SU-DHL-6 (cell line): Measurements from ENCODE around the gene ALKBH3.

Experiments used
- H2AFZ ChIP-seq: fragments of 200-600 bp; sonication (generic); 2 replicates; pipeline ENCODE4 v1.6.1; 2014; ENCODE audit warnings: low read depth, mild to moderate bottlenecking, moderate library complexity, mixed read lengths, antibody characterized with exemption, low read length; ENCODE audit not compliant: severe bottlenecking
- H3F3A ChIP-seq: fragments of 200-600 bp; shearing (Covaris generic); 2 replicates; pipeline ENCODE4 v1.6.0; 2016; ENCODE audit warnings: antibody characterized with exemption, mild to moderate bottlenecking; ENCODE audit not compliant: insufficient read depth
- H3K27ac ChIP-seq: fragments of 200-600 bp; sonication (generic); 2 replicates; pipeline ENCODE4 v1.5.1; 2016; ENCODE audit warnings: low read depth, mild to moderate bottlenecking, low read length, moderate library complexity, mixed read lengths
- H3K27me3 ChIP-seq: fragments of 200-600 bp; sonication (generic), shearing (Covaris generic); 2 replicates; pipeline ENCODE4 v1.6.0; 2014; ENCODE audit warnings: mild to moderate bottlenecking, low read length
- H3K36me3 ChIP-seq: fragments of 200-600 bp; sonication (generic); 2 replicates; pipeline ENCODE4 v1.6.1; 2014; ENCODE audit warnings: mild to moderate bottlenecking, low read length, mixed read lengths
- H3K4me2 ChIP-seq: fragments of 300-600, 200-600 bp; shearing (Covaris generic), sonication (generic); 2 replicates; pipeline ENCODE4 v1.6.0; 2014; ENCODE audit warnings: low read length, low read depth, mild to moderate bottlenecking; ENCODE audit not compliant: poor library complexity, severe bottlenecking
- H3K4me3 ChIP-seq: fragments of 200-600 bp; sonication (generic); 2 replicates; pipeline ENCODE4 v1.5.1; 2014; ENCODE audit warnings: antibody characterized with exemption, low read length, mild to moderate bottlenecking, mixed read lengths; ENCODE audit not compliant: insufficient read depth, poor library complexity, severe bottlenecking
- H3K79me2 ChIP-seq: fragments of 200-600 bp; sonication (generic); 2 replicates; pipeline ENCODE4 v1.6.1; 2014; ENCODE audit warnings: mild to moderate bottlenecking, low read length, moderate library complexity; ENCODE audit not compliant: insufficient read depth
- H3K9ac ChIP-seq: fragments of 200-600 bp; sonication (generic); 2 replicates; pipeline ENCODE4 v1.7.0; 2014; ENCODE audit warnings: mild to moderate bottlenecking, low read length
- H3K9me2 ChIP-seq: fragments of 200-600 bp; sonication (generic); replicated peaks from 2 replicates; pipeline ENCODE4 v1.6.1; 2014; ENCODE audit warnings: low read length; ENCODE audit not compliant: insufficient read depth
- H3K9me3 ChIP-seq: fragments of 200-600 bp; sonication (generic); 2 replicates; pipeline ENCODE4 v1.6.1; 2014; ENCODE audit warnings: low read length, mixed read lengths; ENCODE audit not compliant: insufficient read depth
- H4K20me1 ChIP-seq: fragments of 200-600 bp; sonication (generic); 2 replicates; pipeline ENCODE4 v1.6.1; 2014; ENCODE audit warnings: low read depth, mild to moderate bottlenecking, antibody characterized with exemption, low read length, moderate library complexity, mixed read lengths
- CTCF ChIP-seq: fragments of 200-600 bp; sonication (generic); IDR thresholded peaks from one replicate; pipeline ENCODE4 v1.5.1; 2017; ENCODE audit warnings: antibody characterized with exemption, mild to moderate bottlenecking, low read length, moderate library complexity; ENCODE audit not compliant: insufficient read depth, poor library complexity, severe bottlenecking
- EZH2phosphoT487 ChIP-seq: fragments of 200-600 bp; sonication (generic), shearing (Covaris generic); conservative IDR thresholded peaks from 2 replicates; pipeline ENCODE4 v1.6.1; 2018; ENCODE audit warnings: mild to moderate bottlenecking, antibody characterized with exemption, low read length, moderate library complexity, mixed read lengths

ALKBH3 gene

DNA sequence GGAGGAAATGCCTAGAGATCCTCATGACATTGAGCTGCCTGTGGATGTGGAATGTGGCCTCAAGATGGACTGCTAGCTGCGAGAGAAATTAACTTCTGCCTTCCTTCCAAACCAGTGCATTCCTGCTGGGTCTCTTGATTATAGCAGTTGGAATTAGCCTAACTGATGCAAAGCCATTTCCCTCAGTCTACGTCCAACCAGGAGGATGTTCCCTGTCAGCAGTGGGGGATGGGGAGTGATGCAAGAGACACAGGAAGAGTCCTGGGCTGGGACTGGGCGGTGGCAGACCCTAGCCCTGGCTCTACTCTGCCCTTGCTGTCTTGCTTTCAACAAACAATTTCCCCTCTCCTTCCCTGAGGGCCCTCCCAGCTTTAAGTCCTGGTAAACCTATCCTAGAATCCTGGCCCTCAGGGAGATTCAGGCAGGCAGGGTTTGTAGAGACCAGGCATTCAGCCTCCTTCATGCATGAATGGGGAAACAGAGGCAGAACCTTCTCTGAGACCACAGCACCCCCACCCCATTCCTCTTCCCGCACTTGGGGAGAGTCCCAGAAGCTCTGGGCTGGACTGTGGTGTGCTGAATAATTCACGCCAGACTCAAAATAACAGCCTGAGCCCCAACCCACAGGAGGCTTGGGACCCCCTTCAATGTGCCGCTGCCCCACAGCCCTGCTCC lies 78.8 kb downstream of the ALKBH3 start:
- Histone ChIP-seq H2AFZ (no peak overlapping the region), H3K27ac (no peak overlapping the region), H3K79me2 (no peaks in the 10 kb centered on the region)

GRCh38 chr11:43962383-43963278 lies 82.0 kb downstream of the ALKBH3 start:
- TF ChIP-seq EZH2phosphoT487 (no peak), CTCF (no peak)
- Histone ChIP-seq H3K36me3 (no peaks in the 10 kb centered on the region), H4K20me1 (no peaks in the 10 kb centered on the region), H3K9me2 (no peaks in the 10 kb centered on the region), H3K27me3 (no peaks in the 10 kb centered on the region; the same call in 1 of the 2 replicates), H3K4me3 (no peak overlapping the region), H2AFZ (no peak overlapping the region), H3K9ac (no peak overlapping the region), H3K9me3 (no peaks in the 10 kb centered on the region), H3K27ac (no peak overlapping the region), H3K79me2 (no peaks in the 10 kb centered on the region), H3F3A (no peaks in the 10 kb centered on the region), H3K4me2 (no peak overlapping the region)

More for the DNA sequence above, 78.8 kb downstream of the ALKBH3 start:
- Histone ChIP-seq H3K36me3 (no peaks in the 10 kb centered on the region), H3K9me2 (no peaks in the 10 kb centered on the region), H3K9me3 (no peaks in the 10 kb centered on the region), H3K27me3 (no peaks in the 10 kb centered on the region), H3K4me3 (no peak overlapping the region), H3K9ac (no peak overlapping the region), H3K4me2 (no peak overlapping the region), H3F3A (no peaks in the 10 kb centered on the region), H4K20me1 (no peaks in the 10 kb centered on the region)
- no peak for TF ChIP-seq EZH2phosphoT487
- no peak for TF ChIP-seq CTCF

DNA sequence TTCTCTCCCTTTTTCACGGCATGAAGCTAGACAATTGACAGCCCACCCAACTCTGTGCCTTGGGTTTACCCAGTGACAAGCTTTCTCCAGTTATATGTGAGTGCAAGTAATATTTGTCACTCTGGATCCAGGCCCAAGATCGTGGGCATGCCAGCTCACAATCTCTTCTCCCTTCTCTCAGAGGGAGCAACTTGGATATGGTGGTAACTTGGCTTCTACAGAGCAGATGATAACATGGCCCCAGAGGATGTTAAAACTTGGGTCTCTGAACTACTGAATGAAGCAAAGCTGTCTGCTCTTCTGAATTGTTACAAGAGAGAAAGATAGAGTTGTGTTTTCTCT lies 82.6 kb downstream of the ALKBH3 start:
- H3K36me3 ChIP-seq, result no peaks in the 10 kb centered on the region
- H3K4me3 ChIP-seq, result no peak overlapping the region
- H3K9ac ChIP-seq, result no peak overlapping the region
- H4K20me1 ChIP-seq, result no peaks in the 10 kb centered on the region
- H3K79me2 ChIP-seq, result no peaks in the 10 kb centered on the region
- TF ChIP-seq EZH2phosphoT487 (no peak), CTCF (no peak)
- no peaks in the 10 kb centered on the region for H3F3A ChIP-seq
- H3K4me2 ChIP-seq, result no peak overlapping the region
- H3K27me3 ChIP-seq, result no peaks in the 10 kb centered on the region; the same call in 1 of the 2 replicates
- no peaks in the 10 kb centered on the region for H3K9me2 ChIP-seq
- H2AFZ ChIP-seq, result no peak overlapping the region
- H3K9me3 ChIP-seq, result no peaks in the 10 kb centered on the region
- no peak overlapping the region for H3K27ac ChIP-seq
